D721Med (cell line): ENCODE measurements around the gene OR8H3.

Source experiments
- DNase-seq: peaks from one replicate; pipeline ENCODE4 v3.0.0; 2011; ENCODE audit warnings: low spot score; ENCODE audit not compliant: insufficient read length
- FAIRE-seq: peaks from 2 replicates; lab custom pipeline; 2011; peaks lifted over from hg19 to GRCh38; lab: Jason Lieb, UNC
- CTCF ChIP-seq: IDR thresholded peaks from 2 replicates; pipeline ENCODE4 v1.5.1; 2012; ENCODE audit warnings: mild to moderate bottlenecking, control low read depth; ENCODE audit not compliant: insufficient read depth; ENCODE audit errors: missing control alignments

The OR8H3 gene

GRCh38 chr11:56152333-56152732 is 30.2 kb downstream of the OR8H3 start:
- DNase-seq (no peak), FAIRE-seq (no peak)
- no peak for TF ChIP-seq CTCF

- no peak for TF ChIP-seq CTCF
- no peak for DNase-seq
- FAIRE-seq, result no peak
Observed at GRCh38 chr11:56160217-56160616, 38.0 kb downstream of the OR8H3 start, which contains the start of gene OR8K5. Gene OR8K5, minus strand, starts transcription at chr11:56160317. Its CDS starts 0 bp downstream, at chr11:56160317.

DNA sequence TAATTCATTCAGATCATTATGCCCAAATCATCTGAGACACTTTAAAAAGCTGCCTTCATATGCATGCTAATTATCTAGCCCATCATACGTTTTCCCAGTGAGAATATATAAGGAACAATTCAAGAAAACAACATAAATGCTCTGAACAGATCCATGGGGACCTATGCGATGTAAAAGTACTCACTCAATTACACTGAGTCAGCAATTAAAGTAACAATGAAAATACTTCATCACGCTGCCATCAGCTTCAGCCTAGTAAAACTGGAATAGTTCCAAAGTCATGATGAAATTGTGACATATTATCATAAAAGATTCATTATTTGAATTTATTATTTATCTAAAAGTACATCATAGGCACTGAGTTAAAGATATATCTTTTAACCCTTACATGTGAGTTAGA is 41.6 kb downstream of the OR8H3 start:
- TF ChIP-seq CTCF, result no peak
- no peak for FAIRE-seq
- no peak for DNase-seq

DNA sequence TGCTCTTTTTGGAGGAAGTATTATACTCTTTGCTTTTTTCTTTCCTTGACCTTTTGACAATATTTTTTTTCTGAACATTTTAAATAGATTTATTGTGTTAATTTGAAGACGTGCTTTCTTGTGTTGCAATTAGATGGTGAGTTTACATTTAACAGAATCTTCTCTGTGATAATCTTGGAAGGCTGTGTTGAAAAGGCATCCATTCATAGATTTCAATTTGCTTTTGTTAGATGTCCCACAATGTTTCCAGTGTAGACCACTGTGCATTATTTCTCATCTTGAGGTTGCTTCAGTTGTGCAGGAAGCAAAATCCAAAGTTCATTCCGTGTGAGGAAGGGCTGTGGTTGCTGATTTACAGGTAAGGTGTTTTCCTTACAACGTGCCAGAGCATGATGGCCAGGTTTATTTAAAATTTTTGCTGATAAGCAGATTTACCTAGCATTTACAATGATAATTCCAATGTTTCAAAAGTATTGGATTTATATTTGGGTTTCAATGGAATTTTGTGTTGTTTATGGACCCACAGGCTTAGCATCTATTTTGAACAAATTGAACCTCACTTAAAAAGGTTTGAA is 50.2 kb downstream of the OR8H3 start:
- FAIRE-seq, result no peak
- no peak for DNase-seq
- TF ChIP-seq CTCF, result no peak
